ENCODE results near the gene TNNI3K. TPM values are rescaled to one million over a fixed set of nuclear protein-coding genes. Genes with fewer than 3 reads are reported as not detected.

Gene TNNI3K
- polyA plus RNA-seq, 1 of the 3 experiments (the other 2 are of a cell fraction) = 0.31 TPM

GRCh38 chr1:74548961-74549750 lies 314.0 kb downstream of the TNNI3K start:
- no peaks in the 10 kb centered on the region for H3F3A ChIP-seq (replicated peaks; ENCODE audit: insufficient read depth)
- H3K79me2 ChIP-seq (ENCODE audit: insufficient read depth) = no peaks in the 10 kb centered on the region
- no peaks in the 10 kb centered on the region for H3K9me3 ChIP-seq
- no peak overlapping the region for H2AFZ ChIP-seq (ENCODE audit: low read depth)
- no peak overlapping the region for H3K4me3 ChIP-seq (ENCODE audit: low read depth in 2 of 2, low read length in 1 of 2)
- WGBS (ENCODE audit: low lambda C conversion rate) = 19% methylated on average over 4 of the region's 4 CpGs
- CTCF ChIA-PET = interaction anchor here (0.8 to 1.2 kb wide), 3 partner anchors 14 to 140 kb away, joined by 3 to 6 read pairs (median 3); no protein-coding TSS in a partner anchor
- peak overlapping the region in 1 of 2 experiments; percentile 65; a peak in 2 of 4 replicates for H3K27ac ChIP-seq (ENCODE audit: low read depth in 2 of 2, low read length in 1 of 2)
- H3K27me3 ChIP-seq (ENCODE audit: insufficient read depth) = no peaks in the 10 kb centered on the region
- no peaks in the 10 kb centered on the region for H4K20me1 ChIP-seq (ENCODE audit: insufficient read depth)
- no peaks in the 10 kb centered on the region for H3K36me3 ChIP-seq (replicated peaks in 1 of 2; ENCODE audit: control insufficient read depth in 1 of 2, insufficient read depth in 2 of 2, low read length in 1 of 2)
- no peaks in the 10 kb centered on the region for H3K9me2 ChIP-seq
- TF ChIP-seq FOXJ3 (CRISPR knock-in tag; IDR thresholded peaks at IDR 0.05) (peak; percentile 37; the same call in 1 of the 2 replicates), TCF12 (IDR thresholded peaks at IDR 0.05) (0 out of 2 replicates have a peak, but pooled peaks have one; percentile 22), ELF1 (IDR thresholded peaks at IDR 0.05) (no peak), EP300 (IDR thresholded peaks at IDR 0.05; ENCODE audit: borderline replicate concordance in 1 of 2, low read depth in 1 of 2, low read length in 1 of 2) (peak in 1 of 2 experiments; percentile 84; a peak in 2 of 4 replicates), SIN3A (IDR thresholded peaks at IDR 0.05; ENCODE audit: borderline replicate concordance, low read depth, low read length) (no peak), GATA2 (CRISPR knock-in tag; IDR thresholded peaks at IDR 0.05) (peak; percentile 92), MAX (IDR thresholded peaks at IDR 0.05; ENCODE audit: low read depth) (no peak), MEF2A (IDR thresholded peaks at IDR 0.05; ENCODE audit: borderline replicate concordance, low read depth) (no peak), GABPA (IDR thresholded peaks at IDR 0.05; ENCODE audit: low read depth) (no peak), CHD2 (IDR thresholded peaks at IDR 0.05; ENCODE audit: low read length, partially characterized antibody) (peak; percentile 22), RCOR1 (IDR thresholded peaks at IDR 0.05; ENCODE audit: low read length) (peak; percentile 57; the same call in 1 of the 2 replicates), MXI1 (IDR thresholded peaks at IDR 0.05; ENCODE audit: low read depth, low read length) (no peak), USF1 (IDR thresholded peaks at IDR 0.05; ENCODE audit: borderline replicate concordance, low read depth) (no peak), TEAD4 (IDR thresholded peaks at IDR 0.05; ENCODE audit: borderline replicate concordance, insufficient read depth) (0 out of 2 replicates have a peak, but pooled peaks have one; percentile 14), EZH2phosphoT487 (IDR thresholded peaks at IDR 0.05; ENCODE audit: borderline replicate concordance, low read depth) (no peak), CTCF (IDR thresholded peaks at IDR 0.05) (no peak)
- TF ChIP-seq, protein P1, sequence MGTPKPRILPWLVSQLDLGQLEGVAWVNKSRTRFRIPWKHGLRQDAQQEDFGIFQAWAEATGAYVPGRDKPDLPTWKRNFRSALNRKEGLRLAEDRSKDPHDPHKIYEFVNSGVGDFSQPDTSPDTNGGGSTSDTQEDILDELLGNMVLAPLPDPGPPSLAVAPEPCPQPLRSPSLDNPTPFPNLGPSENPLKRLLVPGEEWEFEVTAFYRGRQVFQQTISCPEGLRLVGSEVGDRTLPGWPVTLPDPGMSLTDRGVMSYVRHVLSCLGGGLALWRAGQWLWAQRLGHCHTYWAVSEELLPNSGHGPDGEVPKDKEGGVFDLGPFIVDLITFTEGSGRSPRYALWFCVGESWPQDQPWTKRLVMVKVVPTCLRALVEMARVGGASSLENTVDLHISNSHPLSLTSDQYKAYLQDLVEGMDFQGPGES (IDR thresholded peaks at IDR 0.05; ENCODE audit: low read depth, low read length) = no peak
- TF ChIP-seq, protein P2, sequence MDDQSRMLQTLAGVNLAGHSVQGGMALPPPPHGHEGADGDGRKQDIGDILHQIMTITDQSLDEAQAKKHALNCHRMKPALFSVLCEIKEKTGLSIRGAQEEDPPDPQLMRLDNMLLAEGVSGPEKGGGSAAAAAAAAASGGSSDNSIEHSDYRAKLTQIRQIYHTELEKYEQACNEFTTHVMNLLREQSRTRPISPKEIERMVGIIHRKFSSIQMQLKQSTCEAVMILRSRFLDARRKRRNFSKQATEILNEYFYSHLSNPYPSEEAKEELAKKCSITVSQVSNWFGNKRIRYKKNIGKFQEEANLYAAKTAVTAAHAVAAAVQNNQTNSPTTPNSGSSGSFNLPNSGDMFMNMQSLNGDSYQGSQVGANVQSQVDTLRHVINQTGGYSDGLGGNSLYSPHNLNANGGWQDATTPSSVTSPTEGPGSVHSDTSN (IDR thresholded peaks at IDR 0.05) = no peak
- POLR2A ChIA-PET = no interaction called here
- DNase-seq = peak; percentile 47
- no peak overlapping the region for H3K4me2 ChIP-seq
- peaks cover 0 to 12% of the 10 kb centered on the region in 2 experiments; a peak in 2 of 4 replicates for H3K4me1 ChIP-seq (ENCODE audit: control insufficient read depth in 1 of 2, insufficient read depth in 2 of 2, low read depth in 1 of 2, low read length in 1 of 2)
- H3K9ac ChIP-seq = no peak overlapping the region

Data from SK-N-SH (cell line).